ENCODE results near the gene MED15. TPM values are rescaled to one million over a fixed set of nuclear protein-coding genes. Genes with fewer than 3 reads are reported as not detected.

MED15 gene
- total RNA-seq, 4 donors from 2014 or later = 30.6 to 62.3 (median 54.3) TPM

DNA sequence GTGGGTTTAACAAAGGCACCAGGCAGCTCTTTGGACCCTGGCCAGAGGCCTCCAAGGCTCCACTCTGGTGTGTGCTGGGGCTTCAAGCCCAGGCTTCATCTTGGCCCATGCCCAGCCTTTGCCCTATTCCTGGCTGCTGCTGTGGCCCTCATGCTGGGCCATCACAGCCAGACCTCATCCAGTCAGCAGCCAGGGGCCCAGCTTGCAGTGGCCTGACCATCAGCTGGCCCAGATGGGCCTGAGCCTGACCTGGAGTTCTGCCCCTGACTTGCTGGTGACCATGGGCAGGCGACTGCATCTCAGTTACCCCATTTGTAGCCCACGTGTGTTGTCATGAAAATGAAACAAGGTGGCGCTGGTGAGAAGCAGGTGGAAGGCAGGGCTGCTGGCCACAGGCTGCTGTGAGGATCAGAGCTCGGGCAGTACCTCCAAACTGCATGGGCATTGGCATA lies 76.1 kb downstream of the MED15 start:
- H3K27me3 ChIP-seq = no peaks in the 10 kb centered on the region
- H3K4me1 ChIP-seq = peaks cover 0 to 12% (median 0%) of the 10 kb centered on the region in 3 donors
- peaks cover 0 to 97% of the 10 kb centered on the region in 2 donors for H3K36me3 ChIP-seq
- H3K27ac ChIP-seq = no peak overlapping the region
- no peak for ATAC-seq
- no CpG with 5 or more reads among the region's 4 CpGs for WGBS, 2 donors (ENCODE audit: low coverage in 1 of 2)
- no peak overlapping the region for H3K4me3 ChIP-seq
- no peaks in the 10 kb centered on the region for H3K9me3 ChIP-seq
- no peak for TF ChIP-seq POLR2AphosphoS5 (IDR thresholded peaks at IDR 0.05)
- TF ChIP-seq POLR2A (IDR thresholded peaks at IDR 0.05) = no peak
- no peak for TF ChIP-seq EP300 (IDR thresholded peaks at IDR 0.05)
- TF ChIP-seq, protein P1, sequence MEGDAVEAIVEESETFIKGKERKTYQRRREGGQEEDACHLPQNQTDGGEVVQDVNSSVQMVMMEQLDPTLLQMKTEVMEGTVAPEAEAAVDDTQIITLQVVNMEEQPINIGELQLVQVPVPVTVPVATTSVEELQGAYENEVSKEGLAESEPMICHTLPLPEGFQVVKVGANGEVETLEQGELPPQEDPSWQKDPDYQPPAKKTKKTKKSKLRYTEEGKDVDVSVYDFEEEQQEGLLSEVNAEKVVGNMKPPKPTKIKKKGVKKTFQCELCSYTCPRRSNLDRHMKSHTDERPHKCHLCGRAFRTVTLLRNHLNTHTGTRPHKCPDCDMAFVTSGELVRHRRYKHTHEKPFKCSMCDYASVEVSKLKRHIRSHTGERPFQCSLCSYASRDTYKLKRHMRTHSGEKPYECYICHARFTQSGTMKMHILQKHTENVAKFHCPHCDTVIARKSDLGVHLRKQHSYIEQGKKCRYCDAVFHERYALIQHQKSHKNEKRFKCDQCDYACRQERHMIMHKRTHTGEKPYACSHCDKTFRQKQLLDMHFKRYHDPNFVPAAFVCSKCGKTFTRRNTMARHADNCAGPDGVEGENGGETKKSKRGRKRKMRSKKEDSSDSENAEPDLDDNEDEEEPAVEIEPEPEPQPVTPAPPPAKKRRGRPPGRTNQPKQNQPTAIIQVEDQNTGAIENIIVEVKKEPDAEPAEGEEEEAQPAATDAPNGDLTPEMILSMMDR (IDR thresholded peaks at IDR 0.05) = no peak

DNA sequence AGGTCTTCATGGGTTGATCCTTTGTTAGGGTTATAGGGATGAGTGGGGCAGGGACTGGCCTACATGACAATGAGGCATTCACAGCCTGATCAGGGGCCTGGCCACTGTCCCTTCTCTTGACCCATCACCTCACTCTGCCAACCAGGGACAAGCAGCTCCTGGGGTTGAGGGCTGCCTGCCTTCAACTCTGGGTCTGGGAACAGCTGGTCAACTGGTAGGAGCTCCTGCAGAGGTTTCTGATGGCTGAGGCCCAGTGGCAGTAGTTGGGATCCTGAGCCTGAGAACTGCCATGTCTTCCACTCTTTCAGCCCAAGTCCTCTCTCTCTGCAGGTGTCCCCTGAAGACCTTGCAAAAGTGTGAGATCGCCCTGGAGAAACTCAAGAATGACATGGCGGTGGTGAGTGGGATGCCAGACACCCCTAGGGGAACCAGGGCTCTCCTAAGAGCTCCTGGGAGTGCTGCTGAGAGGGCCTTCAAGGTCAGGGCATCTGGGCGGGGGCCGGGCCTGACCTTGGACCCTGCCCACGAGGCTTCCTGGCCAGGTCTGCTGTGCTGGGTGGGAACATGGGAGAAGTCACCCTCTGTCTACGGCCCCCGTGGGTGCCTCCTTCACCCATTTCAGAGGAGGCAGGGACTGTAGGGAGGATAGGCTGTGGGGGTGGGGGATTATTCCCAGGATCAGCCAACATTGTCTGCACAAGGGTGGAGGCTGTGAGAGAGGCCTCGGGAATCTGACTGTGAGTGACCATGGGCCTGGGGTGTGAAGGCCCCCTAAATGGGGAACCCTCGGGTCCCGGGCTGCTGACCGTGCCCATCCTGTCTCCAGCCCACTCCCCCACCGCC lies 76.8 kb downstream of the MED15 start:
- ATAC-seq = no peak
- no peak overlapping the region for H3K27ac ChIP-seq

DNA sequence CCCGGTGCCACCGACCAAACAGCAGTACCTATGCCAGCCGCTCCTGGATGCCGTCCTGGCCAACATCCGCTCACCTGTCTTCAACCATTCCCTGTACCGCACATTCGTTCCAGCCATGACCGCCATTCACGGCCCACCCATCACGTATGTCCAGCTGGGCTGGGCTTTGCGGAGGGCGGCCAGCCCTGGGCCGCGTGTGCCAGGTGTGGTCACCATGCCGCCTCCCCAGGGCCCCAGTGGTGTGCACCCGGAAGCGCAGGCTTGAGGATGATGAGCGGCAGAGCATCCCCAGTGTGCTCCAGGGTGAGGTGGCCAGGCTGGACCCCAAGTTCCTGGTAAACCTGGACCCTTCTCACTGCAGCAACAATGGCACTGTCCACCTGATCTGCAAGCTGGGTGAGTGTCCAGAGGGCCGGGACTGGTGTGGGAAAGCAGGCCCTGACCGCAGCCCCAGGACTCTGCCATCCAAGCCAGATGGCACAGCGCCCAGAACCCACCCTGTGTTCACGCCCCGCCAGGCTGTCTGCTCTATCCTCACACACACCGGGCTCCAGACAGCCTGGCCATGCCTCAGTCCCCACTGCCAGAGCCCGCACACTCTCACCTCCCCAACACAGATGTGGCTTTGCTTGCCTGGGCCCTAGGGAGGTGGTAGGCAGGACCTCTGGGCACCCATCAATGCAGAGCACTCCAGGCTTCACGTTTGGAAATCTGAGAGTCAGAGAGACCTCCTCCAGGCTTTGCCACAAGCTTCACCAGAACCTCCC lies 77.6 kb downstream of the MED15 start:
- ATAC-seq = no peak
- no peak overlapping the region for H3K4me3 ChIP-seq
- H3K36me3 ChIP-seq = peaks cover 0 to 81% of the 10 kb centered on the region in 2 donors
- H3K9me3 ChIP-seq = no peaks in the 10 kb centered on the region
- no peak overlapping the region for H3K27ac ChIP-seq
- H3K4me1 ChIP-seq = no peaks in the 10 kb centered on the region
- 92% methylated on average over 11 of the region's 26 CpGs; no CpG with 5 or more reads in 1 of the 2 donors for WGBS, 2 donors (ENCODE audit: low coverage in 1 of 2)
- H3K27me3 ChIP-seq = no peaks in the 10 kb centered on the region
- TF ChIP-seq EP300 (IDR thresholded peaks at IDR 0.05) = no peak
- no peak for TF ChIP-seq POLR2AphosphoS5 (IDR thresholded peaks at IDR 0.05)
- TF ChIP-seq, protein P1 (IDR thresholded peaks at IDR 0.05) = no peak
- TF ChIP-seq POLR2A (IDR thresholded peaks at IDR 0.05) = no peak

More for the DNA sequence above, 76.8 kb downstream of the MED15 start:
- TF ChIP-seq, protein P1 (IDR thresholded peaks at IDR 0.05) = no peak
- TF ChIP-seq EP300 (IDR thresholded peaks at IDR 0.05) (no peak), POLR2A (IDR thresholded peaks at IDR 0.05) (no peak), POLR2AphosphoS5 (IDR thresholded peaks at IDR 0.05) (no peak)
- Histone ChIP-seq H3K27me3 (no peaks in the 10 kb centered on the region), H3K9me3 (no peaks in the 10 kb centered on the region), H3K4me1 (peaks cover 0 to 5% (median 0%) of the 10 kb centered on the region in 3 donors), H3K36me3 (peaks cover 0 to 89% of the 10 kb centered on the region in 2 donors), H3K4me3 (no peak overlapping the region)
- WGBS, 2 donors (ENCODE audit: low coverage in 1 of 2) = 60% methylated on average over 3 of the region's 12 CpGs; no CpG with 5 or more reads in 1 of the 2 donors

DNA sequence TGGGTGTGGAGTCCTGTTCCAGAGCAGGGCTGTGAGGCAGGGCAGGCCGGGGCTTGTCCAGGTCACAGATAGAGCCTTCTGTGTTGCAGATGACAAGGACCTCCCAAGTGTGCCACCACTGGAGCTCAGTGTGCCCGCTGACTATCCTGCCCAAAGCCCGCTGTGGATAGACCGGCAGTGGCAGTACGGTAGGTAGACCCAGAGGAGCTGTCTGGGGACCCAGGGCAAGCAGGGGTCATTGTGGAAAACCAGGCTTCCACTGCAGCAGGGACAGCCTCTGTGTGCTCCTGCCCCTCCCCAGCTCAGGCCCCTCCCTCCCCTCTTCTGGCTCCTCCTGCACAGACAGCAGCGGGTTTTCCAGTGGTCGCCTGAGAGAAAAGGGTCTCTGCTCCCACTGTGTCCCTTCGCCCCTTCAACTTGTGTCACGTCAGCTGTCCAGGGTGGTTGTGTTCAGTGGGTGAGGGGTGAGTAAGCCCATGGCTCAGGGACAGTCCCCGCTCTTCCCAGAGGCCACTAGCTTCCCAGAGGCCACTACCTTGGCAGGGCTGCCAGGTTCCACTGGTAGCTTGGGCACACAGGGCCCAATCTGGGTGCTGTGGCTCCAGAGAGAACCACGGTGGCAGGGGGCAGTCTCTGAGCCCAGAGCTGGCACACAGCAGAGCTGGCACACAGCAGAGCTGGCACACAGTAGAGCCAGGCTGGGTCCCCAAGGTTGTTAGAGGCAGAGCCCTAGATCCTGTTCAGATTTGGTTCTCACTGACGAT lies 78.4 kb downstream of the MED15 start:
- peaks cover 0 to 74% of the 10 kb centered on the region in 2 donors for H3K36me3 ChIP-seq
- H3K27ac ChIP-seq = no peak overlapping the region
- no peaks in the 10 kb centered on the region for H3K27me3 ChIP-seq
- no peaks in the 10 kb centered on the region for H3K9me3 ChIP-seq
- H3K4me1 ChIP-seq = no peaks in the 10 kb centered on the region
- no peak for TF ChIP-seq POLR2AphosphoS5 (IDR thresholded peaks at IDR 0.05)
- TF ChIP-seq, protein P1 (IDR thresholded peaks at IDR 0.05) = no peak
- TF ChIP-seq EP300 (IDR thresholded peaks at IDR 0.05) = no peak
- no peak for TF ChIP-seq POLR2A (IDR thresholded peaks at IDR 0.05)
- WGBS, 2 donors (ENCODE audit: low coverage in 1 of 2) = no CpG with 5 or more reads among the region's 12 CpGs
- ATAC-seq = no peak
- no peak overlapping the region for H3K4me3 ChIP-seq
